ENCODE measurements around the gene PCNT. TPM values are rescaled to one million over a fixed set of nuclear protein-coding genes. Genes with fewer than 3 reads are reported as not detected.

PCNT gene
- total and polyA plus RNA-seq, 9 of the 15 experiments (the other 6 are each of a cell fraction or from before 2014, with no cell fraction given): 9.1 to 53.5 (median 31.3) TPM

GRCh38 chr21:46369520-46370235 is 45.7 kb downstream of the PCNT start:
- in situ Hi-C loops (cut with MboI) (no loop called here), intact Hi-C loops (cut with micrococcal nuclease) (no loop called here)
- no peak overlapping the region for H2AFZ ChIP-seq (ENCODE audit: low read depth, low read length)
- no peaks in the 10 kb centered on the region; a peak in 2 of 5 replicates for H3K27me3 ChIP-seq (ENCODE audit: control insufficient read depth in 2 of 2, insufficient read depth in 2 of 2, low read length in 2 of 2)
- no peaks in the 10 kb centered on the region for H3K9me3 ChIP-seq (replicated peaks; ENCODE audit: control insufficient read depth, insufficient read depth, low read depth, low read length)
- 91% methylated on average over 19 of the region's 20 CpGs for WGBS (ENCODE audit: insufficient coverage, low coverage, missing lambda C conversion rate)
- no peaks in the 10 kb centered on the region for H3K9me1 ChIP-seq (ENCODE audit: control insufficient read depth, insufficient read depth, low read length)
- 0 out of 4 replicates have a peak overlapping the region, but pooled peaks of 1 of the 2 experiments have one; percentile 12 for H3K9ac ChIP-seq (ENCODE audit: insufficient read depth in 1 of 2, low read depth in 2 of 2, low read length in 2 of 2)
- peaks cover 33% of the 10 kb centered on the region; the same call in 2 of the 3 replicates for H3K79me2 ChIP-seq (ENCODE audit: control insufficient read depth, insufficient read depth, low read length)
- no peak for DNase-seq (ENCODE audit: extremely low read depth in 1 of 4, low spot score in 3 of 4)
- H3K4me3 ChIP-seq: no peak overlapping the region
- ChIA-PET CTCF (ENCODE audit: low intra/inter-chr PET ratio) (no interaction called here), POLR2A (interaction anchor here (0.6 to 1.0 kb wide), 2 partner anchors 10 to 196 kb away, joined by 3 read pairs; no protein-coding TSS in a partner anchor)
- TF ChIP-seq HNRNPLL (IDR thresholded peaks at IDR 0.05; ENCODE audit: low read depth, low read length, poor library complexity, severe bottlenecking) (no peak), E2F1 (CRISPR knock-in tag; IDR thresholded peaks at IDR 0.05) (no peak), FOXK1 (CRISPR knock-in tag; IDR thresholded peaks at IDR 0.05; ENCODE audit: borderline replicate concordance) (no peak), TCFL5 (CRISPR knock-in tag; conservative IDR thresholded peaks at IDR 0.05) (no peak), SMAD2 (IDR thresholded peaks at IDR 0.05; ENCODE audit: low read depth, low read length) (no peak), POLR2AphosphoS2 (IDR thresholded peaks at IDR 0.05; ENCODE audit: low read length) (no peak), PBX2 (CRISPR knock-in tag; IDR thresholded peaks at IDR 0.05; ENCODE audit: low read depth) (no peak), PBX2 (tag; conservative IDR thresholded peaks at IDR 0.05; ENCODE audit: low read depth) (no peak), POLR2H (tag; IDR thresholded peaks at IDR 0.05; ENCODE audit: low read depth) (no peak), CTBP1 (IDR thresholded peaks at IDR 0.05; ENCODE audit: borderline replicate concordance) (no peak)
- no peak overlapping the region for H3K27ac ChIP-seq (ENCODE audit: extremely low read depth, low read depth, low read length)
- no peak for FAIRE-seq
- peaks cover 5% of the 10 kb centered on the region; the same call in 1 of the 2 replicates for H4K20me1 ChIP-seq (replicated peaks; ENCODE audit: control insufficient read depth, insufficient read depth, low read length)
- BruUV-seq (replicated peaks): no TSS peak
- H3K36me3 ChIP-seq (ENCODE audit: control insufficient read depth, insufficient read depth, low read length): peaks cover 64% of the 10 kb centered on the region; the same call in 2 of the 3 replicates
- no peak for ATAC-seq
- no peak overlapping the region for H3K4me2 ChIP-seq (ENCODE audit: insufficient read depth, low read length)
- peaks cover 0 to 4% of the 10 kb centered on the region in 2 experiments; a peak in 1 of 5 replicates for H3K4me1 ChIP-seq (replicated peaks in 1 of 2; ENCODE audit: control insufficient read depth in 2 of 2, insufficient read depth in 2 of 2, low read length in 2 of 2)
